HG03378 (cell line): ENCODE results near the gene YKT6.

Source experiments
- ATAC-seq: cut with Tn5 transposase; IDR thresholded peaks from one replicate; pipeline ENCODE4 v1.9.1; 2021; ENCODE audit warnings: mild to moderate bottlenecking, moderate library complexity; ENCODE audit not compliant: unreplicated experiment

Gene YKT6

DNA sequence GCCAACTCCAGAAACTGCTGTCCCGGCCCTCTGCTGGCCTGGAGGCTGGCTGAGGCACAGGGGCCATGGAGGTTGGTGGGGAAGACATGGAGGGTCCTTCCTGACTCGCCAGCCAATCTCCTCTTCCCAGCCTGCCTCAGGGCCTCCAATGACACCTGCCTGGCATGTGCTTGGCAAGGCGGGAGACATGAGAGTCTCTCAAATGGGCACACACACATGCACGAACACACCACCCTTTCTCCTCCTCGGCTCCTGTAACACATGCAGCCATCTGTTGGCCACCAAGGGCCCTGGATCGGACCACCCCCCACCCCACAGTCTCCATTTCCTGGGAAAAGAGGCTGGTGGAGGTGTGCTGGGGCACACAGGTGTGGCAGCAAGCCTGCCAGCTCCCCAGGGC lies 56.4 kb downstream of the YKT6 start:
- no peak for ATAC-seq

DNA sequence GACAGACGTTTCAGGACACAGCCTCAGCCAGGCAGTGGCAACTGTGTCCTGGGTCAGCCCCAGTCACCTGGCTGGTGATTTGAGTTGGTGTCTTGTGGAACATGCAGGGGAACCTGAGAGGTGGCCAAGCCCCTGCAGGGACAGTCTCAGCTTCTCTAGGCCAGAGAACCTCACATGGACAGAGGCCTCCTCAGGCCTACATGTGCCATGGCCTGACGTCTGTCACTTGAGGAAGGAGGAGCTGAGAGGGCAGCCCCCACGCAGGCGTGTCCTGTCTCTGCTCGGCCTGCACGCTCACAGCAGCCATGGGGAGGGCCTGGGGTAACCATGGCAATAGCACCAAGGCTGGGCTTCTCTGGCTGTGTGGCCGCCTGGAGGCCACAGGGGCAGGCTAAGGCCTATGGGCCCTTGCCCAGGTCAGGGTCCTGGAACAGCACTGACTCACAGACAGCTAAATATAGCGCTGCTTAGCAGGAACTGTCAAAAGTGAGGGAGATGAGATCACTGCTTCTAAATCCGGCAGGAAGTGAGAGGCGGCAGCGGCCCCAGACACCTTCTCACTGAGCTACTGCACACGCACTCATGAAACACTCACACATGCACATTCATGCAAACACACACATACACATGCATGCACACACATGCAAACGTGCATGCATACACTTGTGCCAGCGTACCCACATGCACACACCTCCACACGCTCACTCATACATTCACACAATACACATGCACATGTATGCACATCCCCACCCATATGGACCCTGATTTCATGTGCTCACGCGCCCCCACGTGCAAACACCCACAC lies 57.0 kb downstream of the YKT6 start:
- ATAC-seq, result peak; percentile 95

DNA sequence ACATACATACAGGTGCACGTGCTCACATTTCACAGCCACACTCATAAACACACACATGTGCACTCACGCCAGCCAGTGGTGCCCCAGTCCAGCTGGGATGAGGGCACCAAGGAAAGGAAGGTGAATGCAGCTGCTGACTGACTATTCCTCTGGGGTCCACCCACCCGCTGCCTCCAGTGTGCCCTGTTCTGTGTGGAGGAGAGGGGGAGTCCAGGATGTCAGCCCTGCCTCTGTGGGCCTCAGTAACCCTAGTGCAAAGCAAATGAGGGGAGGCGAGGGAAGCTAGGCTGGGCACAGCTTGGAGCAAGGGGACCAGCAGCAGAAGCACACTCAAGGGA lies 57.6 kb downstream of the YKT6 start:
- ATAC-seq, result no peak

DNA sequence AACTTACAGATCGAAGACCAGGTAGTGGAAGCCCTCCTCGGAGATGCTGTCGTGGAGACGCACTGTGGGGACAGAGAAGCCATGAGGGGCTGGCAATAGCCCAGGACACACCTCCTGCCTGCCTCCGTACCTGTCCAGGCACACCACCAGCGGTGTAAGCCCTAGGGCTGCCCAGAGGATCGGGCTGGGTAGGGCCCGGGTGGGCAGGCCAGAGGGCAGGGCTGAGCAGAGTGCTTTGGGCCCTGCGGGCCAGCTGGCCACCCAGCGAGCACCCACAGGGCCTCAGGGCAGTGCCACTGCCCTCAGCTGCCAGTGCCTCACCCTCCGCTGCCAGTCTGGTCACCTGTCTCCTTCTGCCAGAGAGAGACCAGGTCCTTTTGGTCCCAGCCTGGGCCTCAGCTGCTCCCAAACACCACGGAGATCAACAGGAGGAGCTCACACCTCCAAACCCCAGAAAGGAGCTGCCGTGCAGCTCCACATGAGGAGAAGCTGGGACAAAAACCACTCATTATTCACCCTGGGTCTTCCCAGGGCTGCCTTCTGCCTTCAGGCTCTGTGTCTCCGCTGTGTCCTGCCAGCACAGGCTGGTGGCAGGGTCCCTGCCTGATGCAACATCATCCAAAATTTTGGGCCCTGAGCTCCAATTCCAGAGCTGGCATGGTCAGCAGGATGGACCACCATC lies 58.2 kb downstream of the YKT6 start:
- ATAC-seq, result no peak

DNA sequence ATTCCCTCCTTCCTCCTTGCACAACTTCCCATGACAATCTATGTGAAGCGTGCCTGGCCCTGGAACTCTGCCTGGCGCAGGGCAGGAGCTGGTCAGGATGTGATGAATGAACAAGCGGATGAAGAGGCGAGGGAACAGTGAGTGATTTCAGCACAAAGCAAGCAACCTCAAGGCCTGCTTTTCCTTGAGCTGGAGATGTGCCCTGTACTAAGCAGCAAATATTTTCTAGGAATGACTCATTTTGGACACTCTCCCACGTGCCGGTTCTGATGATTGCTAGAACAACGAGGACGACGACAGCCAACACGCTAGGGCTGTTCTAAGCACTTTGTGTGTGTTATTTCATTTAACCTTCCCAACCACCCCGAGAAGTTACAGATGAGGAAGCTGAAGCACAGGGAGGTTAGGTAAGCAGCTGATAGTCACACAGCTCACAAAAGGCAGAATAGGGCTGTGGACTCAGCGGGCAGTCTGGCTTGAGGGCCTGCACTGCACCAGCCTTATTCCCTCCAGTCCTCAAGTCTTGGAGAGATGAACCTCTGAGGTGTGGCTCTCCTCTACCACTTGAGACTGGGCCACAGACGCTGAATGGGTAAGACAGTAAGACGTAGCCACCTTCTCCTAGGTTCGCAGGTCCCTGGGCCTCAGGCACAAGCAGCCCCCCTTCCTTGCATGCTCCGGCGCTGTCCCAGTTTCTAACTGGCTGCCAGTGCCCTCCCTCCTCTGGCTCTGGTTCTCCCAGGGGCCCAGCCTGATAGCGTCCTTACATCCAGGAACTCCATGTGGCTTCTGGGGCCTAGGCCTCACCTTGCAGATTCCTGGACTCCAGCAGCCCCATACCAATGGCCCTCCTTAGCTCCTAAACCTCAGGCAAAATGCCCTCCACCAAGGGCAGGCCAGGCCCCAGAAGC lies 59.0 kb downstream of the YKT6 start:
- ATAC-seq, result no peak

DNA sequence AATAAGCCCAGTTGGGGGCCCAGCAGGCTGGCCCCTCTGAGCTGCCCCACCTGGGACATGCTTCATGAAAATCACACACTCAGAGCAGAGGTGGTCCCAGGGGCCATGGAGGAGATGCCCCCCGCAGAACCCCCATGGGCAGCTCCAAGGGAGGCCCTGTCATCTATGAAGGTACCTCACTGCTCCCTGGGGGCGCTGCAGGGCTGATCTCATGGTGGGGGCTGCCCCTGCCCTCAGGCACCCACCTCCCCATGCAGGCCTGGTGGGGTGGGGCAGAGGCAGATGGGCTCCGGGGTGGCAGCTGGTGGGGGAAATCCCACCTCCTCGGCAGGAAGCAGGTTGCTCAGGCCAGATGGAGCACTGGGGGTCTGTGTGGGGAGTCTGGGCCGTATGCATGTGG lies 60.5 kb downstream of the YKT6 start:
- no peak for ATAC-seq

DNA sequence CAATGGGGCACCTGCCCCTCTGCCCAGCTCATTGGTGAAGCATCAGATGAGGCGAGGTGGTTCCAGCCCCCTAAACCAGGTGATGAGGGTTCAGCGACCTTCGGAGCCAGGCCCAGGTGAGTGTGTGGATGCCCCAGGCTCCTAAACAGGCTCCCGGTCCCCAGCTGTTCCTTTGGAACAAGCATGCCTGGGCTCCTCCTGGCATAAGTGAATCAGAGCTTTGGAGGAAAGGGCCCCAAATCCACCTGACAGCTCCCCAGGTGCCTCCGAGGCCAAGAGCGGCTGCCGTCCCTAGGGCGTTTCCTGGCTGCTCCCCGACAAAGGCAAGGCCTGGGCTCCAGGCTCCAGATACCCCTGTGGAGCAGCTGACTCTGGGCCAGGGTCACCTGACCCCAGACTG lies 61.3 kb downstream of the YKT6 start:
- ATAC-seq, result no peak

DNA sequence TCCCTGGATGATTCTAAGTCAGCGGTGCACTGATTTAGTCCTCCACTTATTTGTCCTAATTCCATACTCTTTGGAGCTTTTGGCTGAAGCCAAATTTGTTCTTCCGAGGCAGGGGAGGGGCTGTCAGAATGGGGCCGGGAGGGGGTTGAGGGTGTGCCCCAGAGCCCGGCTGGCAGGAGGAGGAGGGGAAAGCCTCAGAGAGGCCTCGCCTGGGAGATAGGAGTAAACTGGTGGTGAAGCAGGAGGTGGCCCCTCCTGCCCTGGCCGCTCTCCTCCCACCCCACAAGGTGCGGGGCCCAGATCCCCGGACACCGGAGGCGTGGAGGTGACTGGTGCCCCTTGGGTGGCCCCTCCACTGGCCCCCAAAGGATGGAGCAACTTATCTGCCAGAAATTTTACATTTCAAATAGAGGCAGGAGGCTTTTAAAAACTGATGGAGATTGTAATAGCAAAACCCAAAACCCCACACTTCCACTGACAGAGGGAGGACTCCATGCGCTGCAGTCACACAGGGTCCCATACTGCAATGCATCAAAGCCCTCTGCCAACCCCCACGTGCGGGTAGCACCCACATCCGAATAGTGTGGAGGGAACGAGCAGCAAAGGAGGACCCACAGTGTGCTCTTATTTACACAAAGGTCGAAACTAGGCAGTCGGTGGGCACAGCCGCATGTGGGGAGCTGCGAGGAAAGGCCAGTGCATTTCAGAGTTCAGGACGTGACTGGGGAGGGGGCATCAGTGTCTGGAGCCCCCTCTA lies 62.7 kb downstream of the YKT6 start:
- no peak for ATAC-seq
